ENCODE measurements around the gene PDHB.

DNA sequence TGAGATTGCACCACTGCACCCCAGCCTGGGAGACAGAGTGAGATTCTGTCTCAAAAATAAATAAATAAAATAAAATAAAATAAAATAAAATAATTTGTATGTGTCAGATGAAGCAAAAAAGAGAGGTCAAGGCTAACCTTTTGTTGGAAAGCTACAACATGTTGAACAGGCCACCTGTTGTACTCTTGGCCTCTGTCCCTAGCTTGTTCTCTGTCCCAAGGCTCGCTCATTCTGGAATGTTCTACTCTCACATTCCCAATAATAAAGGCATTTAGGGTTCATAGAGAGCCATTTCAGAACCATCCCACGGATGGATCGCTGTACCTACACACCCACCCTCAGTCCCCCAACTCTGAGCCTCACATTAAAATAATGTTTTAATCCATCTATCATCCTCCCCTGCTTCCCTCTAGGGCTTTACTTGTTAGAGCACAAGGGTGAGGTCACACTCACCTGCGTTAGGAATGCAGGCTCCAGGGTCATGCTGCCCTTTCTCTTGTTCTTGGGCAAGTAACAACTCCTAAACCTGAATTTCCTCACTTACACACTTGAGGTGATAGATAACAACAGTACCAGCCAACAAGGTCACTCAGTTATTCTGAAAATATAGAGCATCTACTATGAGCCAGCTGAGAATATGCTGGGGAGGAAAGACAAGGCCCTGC lies 33.4 kb upstream of the PDHB start:
- TF ChIP-seq ELF4 (IDR thresholded peaks at IDR 0.05) (no peak), SP1 (IDR thresholded peaks at IDR 0.05) (no peak), BHLHE40 (IDR thresholded peaks at IDR 0.05; ENCODE audit: borderline replicate concordance) (no peak), FOXK2 (IDR thresholded peaks at IDR 0.05) (no peak)
